ENCODE results near the gene RASSF7.

The RASSF7 gene

DNA sequence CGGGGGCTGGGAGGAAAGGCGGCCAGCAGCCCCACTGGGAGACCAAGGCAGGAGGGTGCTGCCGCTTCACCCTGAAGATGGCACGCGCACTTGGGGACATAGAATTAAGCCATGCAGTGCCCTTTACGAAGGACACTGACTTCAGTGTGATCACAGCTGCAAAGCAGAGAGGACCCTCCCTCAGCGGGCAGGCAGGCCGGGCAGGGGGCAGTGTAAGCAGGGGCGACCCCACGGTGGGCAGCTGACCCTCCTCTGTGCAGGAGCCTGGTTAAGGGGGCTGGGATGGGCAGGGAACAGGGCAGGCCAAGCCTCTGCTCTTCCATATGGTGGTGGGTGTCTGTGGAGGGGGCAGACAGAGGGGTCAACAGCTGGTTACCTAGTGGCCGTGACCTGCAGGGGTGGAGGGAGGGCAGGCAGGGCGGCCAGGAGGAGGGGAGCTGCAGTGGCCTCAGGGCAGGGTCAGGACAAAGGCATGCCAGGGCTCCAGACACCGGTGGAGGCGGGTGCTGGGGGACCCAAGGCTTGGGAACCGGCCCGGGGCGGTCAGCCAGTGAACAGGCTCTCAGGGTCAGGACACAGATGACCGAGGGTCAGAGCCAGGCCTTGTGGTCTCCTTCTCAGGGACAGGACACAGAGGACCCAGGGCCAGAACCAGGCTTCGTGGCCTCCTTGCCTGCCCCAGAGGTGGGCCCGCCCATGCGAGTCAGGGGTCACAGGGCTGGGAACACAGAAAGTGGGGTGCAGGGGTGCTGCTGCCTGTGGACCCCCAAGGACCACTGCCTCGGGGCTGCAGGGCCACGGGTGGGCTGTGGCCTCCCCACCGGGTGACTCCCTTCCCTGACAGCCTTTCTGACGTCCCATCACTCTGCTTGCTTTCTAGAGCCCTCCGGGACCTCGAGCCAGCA lies 7.4 kb upstream of the RASSF7 start:
- DNase-seq = no peak

DNA sequence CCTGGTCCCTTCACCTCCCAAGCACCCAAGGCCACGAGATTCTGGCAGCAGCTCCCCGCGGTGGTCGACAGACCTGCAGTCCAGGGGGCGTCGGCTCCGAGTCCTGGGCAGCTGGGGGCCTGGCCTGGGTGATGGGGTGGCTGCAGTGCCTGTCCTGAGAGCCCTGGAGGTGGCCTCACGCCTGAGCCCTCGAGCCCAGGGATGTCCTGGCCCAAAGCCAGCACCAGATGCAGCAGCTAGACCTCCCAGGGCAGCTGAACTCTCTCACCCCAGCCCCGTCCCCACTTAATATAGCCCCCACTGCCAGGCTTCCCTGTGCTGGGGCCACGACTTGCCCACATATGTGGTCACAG lies 6.8 kb upstream of the RASSF7 start:
- DNase-seq = no peak

- peak; percentile 55 to 76 (median 71) for DNase-seq
Observed at GRCh38 chr11:554428-555226, 6.1 kb upstream of the RASSF7 start.

GRCh38 chr11:555227-555779 lies 5.5 kb upstream of the RASSF7 start:
- DNase-seq = peak in 2 of 6 experiments; percentile 46 to 54

DNA sequence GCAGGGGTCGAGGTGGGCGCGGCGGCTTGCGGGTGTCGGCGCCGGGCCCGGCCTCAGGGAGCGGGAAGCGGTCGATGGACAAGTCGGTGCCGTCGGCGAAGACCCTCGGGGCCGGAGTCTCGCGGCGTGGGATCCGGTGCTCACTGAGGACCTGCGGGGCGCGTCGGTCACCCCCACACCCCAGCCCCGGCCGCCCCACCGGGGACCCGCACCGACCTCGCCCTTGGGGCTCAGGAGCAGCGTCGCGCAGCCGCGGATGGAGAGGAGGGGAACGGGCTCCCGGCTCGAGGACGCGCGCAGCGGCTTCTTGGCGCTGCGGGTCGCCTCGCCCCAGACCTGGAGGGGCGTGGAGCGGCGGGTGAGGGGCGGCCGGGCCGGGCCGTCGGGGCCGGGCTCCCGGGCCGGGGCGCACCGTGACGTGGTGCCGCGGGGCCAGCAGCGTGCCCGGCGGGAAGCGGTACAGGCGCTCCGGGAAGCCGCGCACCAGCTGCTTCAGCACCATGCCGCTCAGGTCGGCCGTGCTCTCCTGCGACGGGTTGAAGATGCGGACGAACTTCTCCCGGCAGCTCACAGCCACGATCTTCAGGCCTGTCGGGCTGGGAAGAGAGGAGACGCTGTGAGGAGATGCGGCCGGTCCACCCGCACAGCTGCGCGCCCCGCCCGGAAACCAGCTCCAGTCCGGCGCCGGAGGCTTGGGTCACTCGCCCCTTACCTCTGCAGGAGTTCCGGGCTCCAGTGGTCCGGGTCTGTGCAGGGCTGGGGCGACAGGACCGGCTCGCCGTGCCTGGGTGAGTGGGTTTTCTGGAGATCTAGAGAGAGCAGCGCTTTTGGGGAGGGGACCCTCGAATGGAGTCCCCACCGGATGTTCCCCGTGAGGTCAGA lies 4.7 kb upstream of the RASSF7 start:
- DNase-seq = peak in 2 of 6 experiments; percentile 38 to 54

DNA sequence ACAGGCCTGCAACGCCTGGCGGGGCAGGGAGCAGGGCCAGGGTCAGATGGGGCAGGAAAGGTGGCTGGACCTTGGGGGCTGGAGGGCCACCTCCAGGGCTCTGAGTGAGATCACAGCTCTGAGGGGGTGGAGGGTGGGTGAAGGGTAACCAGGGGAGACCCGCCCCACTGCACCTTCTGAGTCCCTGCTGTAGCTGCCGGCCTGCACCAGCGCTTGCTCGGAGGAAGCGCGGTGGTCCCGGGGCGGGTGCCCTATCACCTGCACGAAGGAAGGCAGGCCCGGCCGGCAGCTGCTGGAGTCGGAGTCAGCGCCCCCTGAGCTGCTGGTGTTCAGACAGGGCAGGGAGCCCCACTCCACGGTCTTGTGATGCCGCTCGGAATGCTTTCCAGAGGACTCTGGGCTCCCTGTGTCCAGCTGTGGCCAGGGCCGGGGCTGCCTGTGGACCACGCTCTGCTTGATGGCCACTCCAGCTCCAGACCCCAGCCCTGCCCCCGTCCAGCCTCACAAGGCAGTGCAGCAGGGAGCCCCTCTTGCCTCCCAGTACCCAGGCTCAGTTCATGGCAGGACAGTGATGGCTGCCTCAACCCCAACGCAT lies 4.0 kb upstream of the RASSF7 start:
- no peak for DNase-seq

DNA sequence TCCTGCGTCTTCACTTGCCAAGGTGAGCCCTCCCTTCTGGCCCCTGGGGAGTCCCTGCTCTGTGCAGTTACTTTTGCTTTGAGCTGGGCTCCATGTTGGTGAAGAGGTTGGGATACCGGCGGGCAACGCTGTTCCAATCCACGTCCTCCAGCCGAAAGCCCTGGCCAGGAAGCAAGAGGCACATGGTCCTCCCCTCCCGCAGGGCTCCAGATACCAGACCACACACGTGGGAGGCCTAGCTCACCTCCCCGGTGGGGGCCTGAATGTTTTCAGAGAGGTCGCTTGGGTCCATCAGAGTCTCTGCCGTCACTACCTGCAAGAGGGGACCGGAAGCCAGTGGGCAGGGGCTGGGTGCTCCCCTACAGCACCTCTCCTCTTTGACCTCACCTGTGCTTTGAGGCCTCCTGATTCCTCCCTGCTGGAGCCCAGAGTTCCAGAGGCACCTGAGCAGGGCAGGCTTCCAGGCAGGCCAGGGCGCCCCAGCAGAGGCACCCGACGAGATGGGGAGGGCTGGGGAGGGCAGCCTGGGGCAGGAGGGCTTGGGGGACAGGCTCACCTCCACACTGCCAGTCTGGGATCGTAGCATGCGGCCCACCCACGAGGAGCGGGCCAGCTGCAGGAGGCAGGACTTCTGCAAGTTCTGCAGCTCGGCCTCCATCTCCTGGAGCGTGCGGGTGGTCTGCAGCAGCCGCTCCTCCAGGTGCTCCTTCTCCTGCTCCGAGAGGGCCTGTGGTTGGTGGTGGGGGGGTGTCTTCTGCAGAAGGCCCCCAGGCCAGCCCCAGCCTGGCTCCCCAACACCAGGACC lies 3.2 kb upstream of the RASSF7 start:
- no peak for DNase-seq

- DNase-seq = no peak
Observed at GRCh38 chr11:558503-558902, 2.3 kb upstream of the RASSF7 start.

GRCh38 chr11:559020-559620 lies 1.6 kb upstream of the RASSF7 start:
- peak in 2 of 6 experiments; percentile 42 to 49 for DNase-seq

GRCh38 chr11:559712-560304 lies 962 bp upstream of the RASSF7 start:
- DNase-seq = peak in 3 of 6 experiments; percentile 25 to 53 (median 34)

DNA sequence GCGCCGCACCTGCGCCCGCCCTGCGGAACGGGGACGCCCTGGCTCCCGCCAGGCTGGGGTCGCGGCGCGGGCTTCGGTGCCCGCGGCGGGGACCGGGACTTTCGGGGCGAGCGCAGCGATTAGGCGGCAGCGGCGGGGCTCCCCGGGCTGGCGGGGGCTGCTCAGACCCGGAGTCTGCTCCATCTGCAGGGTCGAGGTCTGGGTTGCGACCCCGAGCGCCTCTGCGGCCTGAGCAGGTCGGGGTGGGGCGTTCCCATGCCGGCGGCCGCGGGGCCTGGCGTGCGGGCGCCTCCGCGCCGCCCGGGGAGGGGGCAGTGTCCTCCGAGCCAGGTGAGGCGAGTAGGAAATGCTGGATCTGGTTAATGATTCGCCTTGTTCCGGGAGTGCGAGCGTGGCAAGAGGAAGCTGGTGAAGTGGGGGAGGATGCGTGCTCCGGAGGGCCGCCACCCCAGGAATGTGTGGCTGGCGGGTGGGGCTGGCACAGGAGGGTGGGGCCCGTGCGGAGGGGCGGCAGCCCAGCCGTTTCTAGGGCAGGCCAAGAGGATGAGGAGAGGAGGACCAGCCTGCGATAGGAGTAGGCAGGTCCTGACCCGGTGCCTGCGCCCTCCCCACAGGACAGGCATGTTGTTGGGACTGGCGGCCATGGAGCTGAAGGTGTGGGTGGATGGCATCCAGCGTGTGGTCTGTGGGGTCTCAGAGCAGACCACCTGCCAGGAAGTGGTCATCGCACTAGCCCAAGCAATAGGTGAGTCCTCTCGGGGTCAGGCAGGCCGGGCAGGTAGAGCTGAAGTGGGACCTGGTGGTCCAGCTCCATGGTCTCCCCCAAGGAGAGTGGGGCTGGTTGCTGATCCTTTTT lies 606 bp downstream of the RASSF7 start:
- peak in 3 of 6 experiments; percentile 41 to 59 (median 43) for DNase-seq

DNA sequence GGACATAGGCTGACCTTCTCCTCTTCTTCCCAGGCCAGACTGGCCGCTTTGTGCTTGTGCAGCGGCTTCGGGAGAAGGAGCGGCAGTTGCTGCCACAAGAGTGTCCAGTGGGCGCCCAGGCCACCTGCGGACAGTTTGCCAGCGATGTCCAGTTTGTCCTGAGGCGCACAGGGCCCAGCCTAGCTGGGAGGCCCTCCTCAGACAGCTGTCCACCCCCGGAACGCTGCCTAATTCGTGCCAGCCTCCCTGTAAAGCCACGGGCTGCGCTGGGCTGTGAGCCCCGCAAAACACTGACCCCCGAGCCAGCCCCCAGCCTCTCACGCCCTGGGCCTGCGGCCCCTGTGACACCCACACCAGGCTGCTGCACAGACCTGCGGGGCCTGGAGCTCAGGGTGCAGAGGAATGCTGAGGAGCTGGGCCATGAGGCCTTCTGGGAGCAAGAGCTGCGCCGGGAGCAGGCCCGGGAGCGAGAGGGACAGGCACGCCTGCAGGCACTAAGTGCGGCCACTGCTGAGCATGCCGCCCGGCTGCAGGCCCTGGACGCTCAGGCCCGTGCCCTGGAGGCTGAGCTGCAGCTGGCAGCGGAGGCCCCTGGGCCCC lies 1.4 kb downstream of the RASSF7 start:
- DNase-seq = no peak

- DNase-seq = no peak
Observed at GRCh38 chr11:563066-563811, 2.5 kb downstream of the RASSF7 start.

DNA sequence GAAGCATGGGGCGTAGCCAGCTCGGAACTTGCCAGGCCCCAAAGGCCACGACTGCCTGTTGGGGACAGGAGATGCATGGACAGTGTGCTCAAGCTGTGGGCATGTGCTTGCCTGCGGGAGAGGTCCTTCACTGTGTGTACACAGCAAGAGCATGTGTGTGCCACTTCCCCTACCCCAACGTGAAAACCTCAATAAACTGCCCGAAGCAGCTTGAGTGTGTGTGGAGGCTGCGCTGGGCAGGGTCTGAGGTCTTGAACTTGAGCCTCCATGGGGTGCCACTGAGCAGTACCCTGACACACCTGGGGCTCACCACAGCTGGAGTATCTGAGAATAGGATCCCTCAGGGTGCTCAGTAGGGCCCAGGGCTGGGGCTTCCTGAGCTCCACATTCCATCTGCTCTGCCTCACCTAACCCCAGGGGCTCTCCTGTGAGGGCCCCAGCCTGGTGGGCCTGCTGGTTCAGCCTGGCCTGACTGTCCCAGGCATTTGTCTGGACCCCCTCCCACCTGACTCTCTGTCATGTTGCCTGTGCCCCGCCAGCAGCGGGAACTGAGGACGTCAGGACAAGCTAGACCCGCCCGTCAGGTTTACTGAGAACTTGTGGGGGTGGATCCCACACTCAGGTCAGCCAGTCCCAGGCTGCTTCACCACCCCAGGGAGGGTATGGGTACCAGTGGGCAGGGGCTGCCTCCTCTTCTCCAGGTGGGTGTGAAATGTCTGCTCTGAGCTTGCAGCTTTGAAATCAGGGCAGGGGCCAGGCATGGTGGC lies 3.2 kb downstream of the RASSF7 start:
- DNase-seq = no peak

DNA sequence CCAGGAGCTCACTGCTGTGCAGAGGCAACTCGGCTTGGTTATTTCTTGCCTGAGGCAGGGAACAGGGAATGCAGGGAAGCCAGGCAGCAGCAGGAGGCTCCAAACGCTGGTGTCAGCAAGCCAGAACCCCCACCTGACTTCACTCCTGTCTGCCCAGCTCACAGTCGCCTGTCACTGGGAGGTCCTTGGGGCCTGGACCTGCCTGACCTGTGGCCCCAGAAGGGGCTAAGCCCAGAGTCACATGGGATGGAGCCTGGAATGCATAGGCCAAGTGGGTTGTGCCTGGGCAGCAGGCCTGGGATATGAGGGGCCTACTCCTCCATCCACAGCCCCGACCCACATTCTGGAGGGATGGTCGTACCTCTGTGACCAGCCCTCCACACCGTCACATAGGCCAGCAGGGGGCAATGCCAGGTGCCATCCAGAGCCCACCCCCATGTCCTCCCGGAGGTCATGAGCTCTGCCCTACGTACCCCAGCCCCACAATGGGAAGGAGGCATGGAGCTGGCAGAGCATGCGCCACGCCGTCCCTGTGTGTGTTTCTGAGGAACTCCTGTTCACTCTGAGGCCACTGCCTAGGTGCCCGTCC lies 5.2 kb downstream of the RASSF7 start:
- DNase-seq = no peak

GRCh38 chr11:567011-567628 lies 6.3 kb downstream of the RASSF7 start:
- no peak for DNase-seq

Data from stimulated activated naive CD4-positive, alpha-beta T cell (primary cell).